HepG2 (cell line): ENCODE data around the gene KLHL8.

Experiments used
- CTCF ChIP-seq: sonication (generic); formaldehyde crosslinking; IDR thresholded peaks from 2 replicates; pipeline ENCODE4 v1.5.0; 2020; ENCODE audit warnings: mild to moderate bottlenecking, missing genetic modification reagents, moderate library complexity
- SP1 ChIP-seq, 2 experiments: fragments of 450-650 bp in 1 of 2; sonication (generic) in 1 of 2; formaldehyde crosslinking in 1 of 2; IDR thresholded peaks; 2 replicates each; pipeline versions ENCODE4 v1.4.0 to v1.6.1; 2016 to 2020; ENCODE audit warnings: missing genetic modification reagents in 1 of 2

- TF ChIP-seq CTCF (CRISPR knock-in tag) (no peak), SP1 (IDR thresholded peaks at IDR 0.05) (no peak), SP1 (CRISPR knock-in tag; IDR thresholded peaks at IDR 0.05) (no peak)
These were observed 98.2 kb downstream of the KLHL8 start for GRCh38 chr4:87122252-87122651.
